ENCODE results near the gene CYB5RL.
A peak's percentile ranks its signal among the peaks of the same experiment; 100 is the strongest.
"Not testable (repeated sequence)": the region's sequence is repeated elsewhere in the genome, so short reads cannot be mapped to it uniquely, and the experiment has no call there.

Gene CYB5RL

GRCh38 chr1:54180701-54181360, 19.0 kb downstream of the CYB5RL start:
- peaks cover 8% of the 10 kb centered on the region for H3K36me3 Mint-ChIP-seq
- H3K4me1 Mint-ChIP-seq (ENCODE audit: low read depth): no peaks in the 10 kb centered on the region
- no peaks in the 10 kb centered on the region for H3K27me3 Mint-ChIP-seq
- H3K4me3 Mint-ChIP-seq: no peak overlapping the region
- no peak overlapping the region for H3K27ac Mint-ChIP-seq
- H3K9me3 Mint-ChIP-seq (ENCODE audit: low read depth): no peaks in the 10 kb centered on the region

- Mint-ChIP-seq H3K27me3 (no peaks in the 10 kb centered on the region), H3K4me3 (no peak overlapping the region), H3K4me1 (ENCODE audit: low read depth) (no peaks in the 10 kb centered on the region), H3K36me3 (no peaks in the 10 kb centered on the region), H3K27ac (no peak overlapping the region), H3K9me3 (ENCODE audit: low read depth) (no peaks in the 10 kb centered on the region)
Observed at GRCh38 chr1:54178296-54179070, 21.3 kb downstream of the CYB5RL start.

- Mint-ChIP-seq H3K4me3 (no peak overlapping the region), H3K36me3 (no peaks in the 10 kb centered on the region), H3K27me3 (no peaks in the 10 kb centered on the region), H3K27ac (no peak overlapping the region), H3K9me3 (ENCODE audit: low read depth) (no peaks in the 10 kb centered on the region), H3K4me1 (ENCODE audit: low read depth) (no peaks in the 10 kb centered on the region)
Observed at GRCh38 chr1:54177726-54178125, 22.1 kb downstream of the CYB5RL start.

GRCh38 chr1:54176621-54177327, 23.1 kb downstream of the CYB5RL start:
- no peaks in the 10 kb centered on the region for H3K9me3 Mint-ChIP-seq (ENCODE audit: low read depth)
- H3K36me3 Mint-ChIP-seq: no peaks in the 10 kb centered on the region
- no peak overlapping the region for H3K4me3 Mint-ChIP-seq
- no peaks in the 10 kb centered on the region for H3K27me3 Mint-ChIP-seq
- no peaks in the 10 kb centered on the region for H3K4me1 Mint-ChIP-seq (ENCODE audit: low read depth)
- no peak overlapping the region for H3K27ac Mint-ChIP-seq

- Mint-ChIP-seq H3K27me3 (no peaks in the 10 kb centered on the region), H3K36me3 (no peaks in the 10 kb centered on the region), H3K27ac (no peak overlapping the region), H3K4me1 (ENCODE audit: low read depth) (peaks cover 9% of the 10 kb centered on the region), H3K9me3 (ENCODE audit: low read depth) (no peaks in the 10 kb centered on the region), H3K4me3 (no peak overlapping the region)
Observed at GRCh38 chr1:54174106-54174505, 25.7 kb downstream of the CYB5RL start.

- H3K9me3 Mint-ChIP-seq (ENCODE audit: low read depth): no peaks in the 10 kb centered on the region
- H3K36me3 Mint-ChIP-seq: no peaks in the 10 kb centered on the region
- H3K27ac Mint-ChIP-seq: no peak overlapping the region
- H3K27me3 Mint-ChIP-seq: no peaks in the 10 kb centered on the region
- peaks cover 9% of the 10 kb centered on the region for H3K4me1 Mint-ChIP-seq (ENCODE audit: low read depth)
- H3K4me3 Mint-ChIP-seq: no peak overlapping the region
Observed at GRCh38 chr1:54173681-54174080, 26.1 kb downstream of the CYB5RL start.

- H3K9me3 Mint-ChIP-seq (ENCODE audit: low read depth): no peaks in the 10 kb centered on the region
- H3K27ac Mint-ChIP-seq: no peak overlapping the region
- H3K4me3 Mint-ChIP-seq: no peak overlapping the region
- H3K36me3 Mint-ChIP-seq: no peaks in the 10 kb centered on the region
- peaks cover 9% of the 10 kb centered on the region for H3K4me1 Mint-ChIP-seq (ENCODE audit: low read depth)
- H3K27me3 Mint-ChIP-seq: no peaks in the 10 kb centered on the region
Observed at GRCh38 chr1:54172614-54173599, 26.9 kb downstream of the CYB5RL start.

GRCh38 chr1:54171606-54172005, 28.2 kb downstream of the CYB5RL start:
- Mint-ChIP-seq H3K4me1 (ENCODE audit: low read depth) (peaks cover 9% of the 10 kb centered on the region), H3K27ac (no peak overlapping the region), H3K4me3 (no peak overlapping the region), H3K27me3 (no peaks in the 10 kb centered on the region), H3K36me3 (no peaks in the 10 kb centered on the region), H3K9me3 (ENCODE audit: low read depth) (no peaks in the 10 kb centered on the region)

GRCh38 chr1:54171016-54171415, 28.8 kb downstream of the CYB5RL start:
- Mint-ChIP-seq H3K27me3 (no peaks in the 10 kb centered on the region), H3K4me1 (ENCODE audit: low read depth) (peaks cover 9% of the 10 kb centered on the region), H3K9me3 (ENCODE audit: low read depth) (no peaks in the 10 kb centered on the region), H3K4me3 (no peak overlapping the region), H3K27ac (no peak overlapping the region), H3K36me3 (no peaks in the 10 kb centered on the region)

GRCh38 chr1:54169068-54169467, 30.8 kb downstream of the CYB5RL start:
- Mint-ChIP-seq H3K27ac (peak overlapping the region; percentile 1), H3K4me3 (no peak overlapping the region), H3K27me3 (no peaks in the 10 kb centered on the region), H3K9me3 (ENCODE audit: low read depth) (no peaks in the 10 kb centered on the region), H3K36me3 (no peaks in the 10 kb centered on the region), H3K4me1 (ENCODE audit: low read depth) (peaks cover 9% of the 10 kb centered on the region)

GRCh38 chr1:54168206-54168965, 31.4 kb downstream of the CYB5RL start:
- Mint-ChIP-seq H3K4me3 (no peak overlapping the region), H3K9me3 (ENCODE audit: low read depth) (no peaks in the 10 kb centered on the region), H3K4me1 (ENCODE audit: low read depth) (peaks cover 9% of the 10 kb centered on the region), H3K27me3 (no peaks in the 10 kb centered on the region), H3K36me3 (no peaks in the 10 kb centered on the region), H3K27ac (no peak overlapping the region)

- H3K27ac Mint-ChIP-seq: no peak overlapping the region
- no peaks in the 10 kb centered on the region for H3K27me3 Mint-ChIP-seq
- no peaks in the 10 kb centered on the region for H3K9me3 Mint-ChIP-seq (ENCODE audit: low read depth)
- H3K4me1 Mint-ChIP-seq (ENCODE audit: low read depth): peaks cover 9% of the 10 kb centered on the region
- no peak overlapping the region for H3K4me3 Mint-ChIP-seq
- H3K36me3 Mint-ChIP-seq: no peaks in the 10 kb centered on the region
Observed at GRCh38 chr1:54167422-54168139, 32.2 kb downstream of the CYB5RL start.

GRCh38 chr1:54166357-54166756, 33.5 kb downstream of the CYB5RL start:
- H3K27me3 Mint-ChIP-seq; H3K9me3 Mint-ChIP-seq (ENCODE audit: low read depth); H3K27ac Mint-ChIP-seq; H3K4me3 Mint-ChIP-seq; H3K36me3 Mint-ChIP-seq; H3K4me1 Mint-ChIP-seq (ENCODE audit: low read depth): not testable (repeated sequence)
